Left colon (tissue), 2 donors: ENCODE measurements around the gene HOOK2. TPM values are rescaled to one million over a fixed set of nuclear protein-coding genes. Genes with fewer than 3 reads are reported as not detected.
"Not testable (repeated sequence)": the region's sequence is repeated elsewhere in the genome, so short reads cannot be mapped to it uniquely, and the experiment has no call there.

Source experiments
- ATAC-seq: fragments of 200-7000 bp; cut with Tn5 transposase; one replicate; pipeline ENCODE4 v1.9.1; 2020; ENCODE audit warnings: mild to moderate bottlenecking, moderate library complexity
- DNase-seq, 2 donors: peaks; one replicate each; pipeline ENCODE4 v3.0.0-alpha.2; 2020
- intact Hi-C, 2 donors: fragments of 100-400 bp; cut with DNase I in 1 of 2; cut with micrococcal nuclease in 1 of 2; formaldehyde crosslinking; loops; one replicate each; pipeline versions ENCODE4 v1.11.2 to v1.14.0; 2022; cut with DNase I, micrococcal nuclease
- total RNA-seq, 2 donors: library from RNA; stranded (reverse); fragmentation: NEBNext Ultra II Directional; extraction: Animal tissue kit (Norgen Biotek cat#: 25700); gene quantifications; one replicate each; pipeline ENCODE4 v1.2.1, GENCODE V29; 2021
- donor health status: DM: no; HTN: no; CAD: no.
- donor health status: DM: yes; HTN: yes; CAD: no.

The HOOK2 gene
- total RNA-seq, 2 donors from 2014 or later, result 58.3 to 83.1 TPM

DNA sequence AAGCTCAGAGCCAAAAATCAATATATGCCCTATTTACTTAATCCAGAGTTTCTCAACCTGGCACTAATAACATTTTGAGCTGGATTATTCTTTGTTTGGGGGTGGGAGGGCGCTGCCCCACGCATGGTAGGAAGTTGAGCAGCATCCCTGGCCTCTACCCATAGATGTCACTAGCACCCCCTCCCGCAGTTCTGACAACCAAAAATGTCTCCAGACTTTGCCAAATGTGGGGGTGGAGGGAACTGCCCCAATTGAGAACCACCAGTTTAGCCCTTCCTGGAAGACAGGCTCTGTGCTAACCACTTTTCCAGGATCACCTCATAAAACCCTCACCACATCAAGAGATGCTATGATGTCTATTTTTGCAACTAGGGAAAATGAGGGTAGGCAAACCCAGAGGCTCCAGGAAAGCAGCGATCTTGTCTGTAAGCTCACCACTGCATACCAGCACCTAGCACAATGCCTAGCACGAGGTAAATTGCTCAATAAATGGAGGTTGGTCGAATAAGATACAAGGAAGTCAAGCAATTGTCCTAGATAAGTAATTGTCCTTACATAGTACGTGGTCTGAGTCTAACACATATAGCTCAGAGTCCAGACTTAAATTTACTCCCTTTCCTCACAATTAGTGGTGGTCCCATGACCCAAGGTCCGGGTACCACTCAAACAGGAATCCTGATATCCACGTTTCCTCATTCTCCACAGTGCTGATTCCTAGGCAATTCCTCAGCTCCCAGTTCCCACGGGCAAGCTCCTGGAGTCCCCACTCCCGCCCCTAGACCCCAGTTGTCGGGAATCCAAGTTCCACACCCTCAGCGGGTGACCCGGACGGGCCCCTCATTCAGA, 41.8 kb downstream of the HOOK2 start:
- DNase-seq (no peak), ATAC-seq (no peak)

DNA sequence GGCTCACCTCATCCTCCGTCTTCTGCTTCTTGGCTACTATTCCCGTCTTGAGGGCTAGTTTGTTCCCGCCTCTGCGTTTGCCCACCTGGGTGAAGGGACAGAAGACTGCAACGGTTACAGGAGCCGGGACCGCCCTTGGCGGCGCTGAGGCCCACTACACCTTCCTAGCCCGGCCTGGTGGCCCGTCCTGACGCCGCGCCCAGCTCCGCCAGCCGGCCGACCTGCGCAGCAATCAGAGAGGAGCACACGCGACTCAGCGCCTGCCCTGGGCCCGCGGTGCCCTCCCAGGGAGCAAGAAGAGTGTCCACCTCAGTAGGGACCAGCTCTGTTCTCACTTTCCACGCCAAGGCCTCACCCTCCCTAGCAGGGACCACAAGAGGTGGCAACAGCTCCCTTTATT, 44.0 kb downstream of the HOOK2 start:
- ATAC-seq (no peak), DNase-seq (no peak)
- intact Hi-C loops, result no loop called here

More for the DNA sequence above, 41.8 kb downstream of the HOOK2 start:
- intact Hi-C loops, result no loop called here

DNA sequence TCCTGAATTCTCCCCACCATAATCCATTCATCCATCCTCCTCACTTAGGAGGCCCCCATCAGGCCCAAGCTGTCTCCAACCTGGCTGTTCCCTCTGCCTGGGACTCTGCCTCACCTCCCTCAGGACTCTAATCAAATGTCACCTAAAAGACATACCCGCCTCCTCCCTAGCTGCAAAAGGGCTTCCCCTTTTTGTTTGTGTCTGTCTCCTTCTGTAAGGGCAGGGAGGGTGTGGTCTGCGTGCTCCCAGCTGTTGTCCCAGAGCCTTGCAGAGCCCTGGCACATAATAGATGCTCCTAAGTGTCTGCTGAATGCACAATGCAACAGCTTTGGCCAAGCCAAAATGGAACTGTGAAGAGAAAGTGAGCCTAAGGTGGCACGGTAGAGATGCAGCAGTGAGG, 45.3 kb downstream of the HOOK2 start:
- intact Hi-C loops, result no loop called here
- ATAC-seq (no peak), DNase-seq (no peak)

DNA sequence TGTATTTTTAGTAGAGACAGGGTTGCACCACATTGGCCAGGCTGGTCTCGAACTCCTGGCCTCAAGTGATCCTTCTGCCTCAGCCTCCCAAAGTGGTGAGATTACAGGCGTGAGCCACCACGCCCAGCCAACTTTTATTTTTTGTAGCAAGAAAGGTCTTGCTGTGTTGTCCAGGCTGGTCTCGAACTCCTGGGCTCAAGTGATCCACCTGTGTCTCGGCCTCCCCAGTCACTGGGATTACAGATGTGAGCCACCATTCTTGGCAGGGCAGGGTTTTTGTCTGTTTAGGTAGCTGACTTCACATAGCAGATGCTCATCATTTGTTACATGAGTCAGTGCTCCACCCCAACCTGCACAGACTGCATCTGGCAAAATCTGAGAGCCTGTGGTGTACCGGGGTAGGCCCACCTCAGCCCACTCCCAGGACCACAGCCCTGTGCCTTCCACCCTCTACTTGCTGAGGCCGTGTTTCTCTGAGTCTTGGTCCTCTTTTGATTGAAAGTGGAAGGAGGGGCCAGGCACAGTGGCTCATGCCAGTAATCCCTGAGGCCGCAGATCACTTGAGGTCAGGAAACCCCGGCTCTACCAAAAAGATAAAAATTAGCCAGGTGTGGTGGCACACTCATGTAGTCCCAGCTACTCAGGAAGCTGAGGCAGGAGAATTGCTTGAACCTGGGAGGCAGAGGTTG, 47.5 kb downstream of the HOOK2 start:
- no peak for ATAC-seq
- no peak for DNase-seq
- intact Hi-C loops, result no loop called here

DNA sequence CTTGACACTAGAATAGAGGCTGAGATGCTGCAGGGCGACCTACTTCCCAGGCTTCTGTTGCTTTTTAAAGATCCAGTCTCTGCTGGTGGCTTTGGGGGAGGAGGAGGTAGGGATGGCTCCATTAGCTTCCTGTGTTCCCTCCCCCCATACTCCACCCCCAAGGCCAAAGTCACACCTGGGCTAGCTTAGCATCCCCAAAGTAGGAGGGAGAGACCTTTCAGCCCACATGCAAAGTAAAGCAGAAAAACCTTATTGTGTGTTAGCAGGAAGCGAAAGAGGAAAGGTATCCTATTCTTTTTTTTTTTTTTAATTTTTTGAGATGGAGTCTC, 48.4 kb downstream of the HOOK2 start:
- ATAC-seq (no peak), DNase-seq (no peak)
- intact Hi-C loops, result no loop called here

DNA sequence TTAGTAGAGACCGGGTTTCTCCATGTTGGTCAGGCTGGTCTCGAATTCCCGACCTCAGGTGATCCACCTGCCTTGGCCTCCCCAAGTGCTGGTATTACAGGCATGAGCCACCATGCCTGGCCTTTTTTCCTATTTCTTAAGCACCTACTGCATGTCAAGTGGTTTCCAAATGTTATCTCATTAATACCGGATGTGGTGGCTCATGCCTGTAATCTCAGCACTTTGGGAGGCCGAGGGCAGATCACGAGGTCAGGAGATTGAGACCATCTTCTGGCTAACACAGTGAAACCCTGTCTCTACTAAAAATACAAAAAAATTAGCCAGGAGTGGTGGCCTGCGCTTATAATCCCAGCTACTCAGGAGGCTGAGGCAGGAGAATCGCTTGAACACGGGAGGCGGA, 49.7 kb downstream of the HOOK2 start:
- intact Hi-C loops, DNase-seq, ATAC-seq: not testable (repeated sequence)

DNA sequence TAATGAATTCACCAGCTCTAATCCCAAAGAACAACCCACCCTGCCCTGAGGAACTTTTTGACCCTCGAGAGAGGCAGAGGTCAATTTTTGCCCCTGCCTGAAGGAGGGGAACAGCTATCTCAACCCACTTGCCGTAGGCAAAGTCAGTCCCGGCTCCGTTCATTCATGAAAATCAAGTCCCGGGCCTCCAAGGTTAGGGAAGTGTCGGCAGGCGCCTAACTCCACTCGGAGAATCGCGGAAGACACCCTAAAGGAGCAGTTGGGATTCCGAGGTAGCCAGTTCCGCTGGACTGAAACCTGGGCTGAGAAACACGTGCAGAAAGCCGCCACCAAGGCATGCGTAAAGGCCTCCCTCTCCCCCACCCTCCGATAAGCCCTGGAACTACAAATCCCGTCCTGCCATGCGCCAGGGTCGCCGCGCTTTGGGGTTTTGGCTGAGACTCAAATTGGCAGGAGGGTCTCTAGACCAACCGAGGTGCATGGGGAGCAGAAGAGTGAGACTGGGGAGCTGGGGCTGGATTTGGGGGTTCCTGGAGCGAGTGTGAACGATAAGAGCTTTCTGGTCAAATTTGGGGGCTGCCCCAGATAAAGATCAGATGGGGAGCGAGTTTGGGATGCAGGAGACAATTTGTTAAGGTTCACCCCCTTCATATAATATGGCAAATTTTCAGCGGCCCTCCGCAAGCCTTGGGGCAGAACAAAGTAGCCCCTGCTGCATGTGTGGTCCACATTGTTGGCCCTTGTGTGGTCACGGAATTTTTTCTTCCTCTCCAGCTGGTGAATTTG, 51.5 kb downstream of the HOOK2 start, which contains the start of gene TNPO2:
Gene TNPO2, minus strand, starts transcription at position 292 of the 786 bp plus-strand sequence. CDS start 2,955 bp downstream, outside the sequence.
- ATAC-seq (peak; percentile 55), DNase-seq (peak; percentile 68 to 69)
- intact Hi-C loops, result no loop called here

DNA sequence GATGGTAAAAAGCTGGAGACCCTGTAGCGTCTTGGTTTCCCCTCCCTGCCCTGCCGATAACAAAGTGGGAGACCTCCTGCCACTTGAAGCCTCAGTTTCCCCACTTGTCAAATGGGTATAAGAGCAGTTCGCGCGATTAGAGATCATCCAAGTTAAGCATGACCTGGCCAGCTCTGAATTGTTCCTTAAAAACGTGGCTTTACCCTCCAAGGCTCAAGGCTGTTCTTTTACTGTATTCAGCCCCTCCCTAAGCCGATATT, 52.0 kb downstream of the HOOK2 start:
- intact Hi-C loops, result no loop called here
- DNase-seq (no peak), ATAC-seq (no peak)

DNA sequence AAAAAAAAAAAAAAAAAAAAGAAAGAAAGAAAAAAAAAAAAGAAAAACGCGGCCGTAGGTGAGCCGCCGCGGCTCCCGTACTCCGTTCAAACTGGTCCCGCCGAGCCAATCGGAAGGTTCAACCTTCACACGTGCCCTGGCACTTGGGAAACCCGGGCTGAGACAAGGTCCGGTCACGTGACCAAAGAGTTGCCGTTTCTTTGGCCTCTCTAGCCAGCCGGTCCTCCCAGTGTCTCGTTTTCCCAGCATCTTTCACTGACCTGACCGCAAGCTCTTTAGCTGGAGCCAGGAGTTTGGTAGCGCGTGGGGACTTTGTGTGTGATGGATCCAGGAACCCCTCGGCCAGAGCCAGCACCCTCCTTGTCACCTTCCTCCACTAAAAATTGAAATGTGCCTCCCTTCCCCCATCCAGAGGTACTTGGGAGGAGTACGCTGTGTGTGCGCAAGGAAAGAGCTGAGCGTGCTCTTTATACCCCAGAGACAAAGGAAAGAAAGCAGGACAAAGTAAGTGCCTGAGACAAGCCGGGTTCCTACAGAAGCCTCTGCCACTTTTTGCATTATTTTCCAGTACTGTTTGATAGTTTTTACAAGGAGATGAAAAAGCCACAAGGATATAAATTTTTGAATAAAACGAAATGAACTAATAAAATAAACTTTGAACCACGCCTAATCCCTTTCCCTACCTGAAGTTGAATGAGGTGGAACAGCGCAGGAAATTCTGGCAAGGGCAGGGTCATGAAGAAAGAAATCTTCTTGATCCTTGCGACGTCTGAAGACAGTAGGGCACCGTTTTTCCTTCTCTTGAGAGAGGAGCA, 52.6 kb downstream of the HOOK2 start:
- ATAC-seq (peak; percentile 90), DNase-seq (peak; percentile 96 to 99)
- intact Hi-C loops, result no loop called here

DNA sequence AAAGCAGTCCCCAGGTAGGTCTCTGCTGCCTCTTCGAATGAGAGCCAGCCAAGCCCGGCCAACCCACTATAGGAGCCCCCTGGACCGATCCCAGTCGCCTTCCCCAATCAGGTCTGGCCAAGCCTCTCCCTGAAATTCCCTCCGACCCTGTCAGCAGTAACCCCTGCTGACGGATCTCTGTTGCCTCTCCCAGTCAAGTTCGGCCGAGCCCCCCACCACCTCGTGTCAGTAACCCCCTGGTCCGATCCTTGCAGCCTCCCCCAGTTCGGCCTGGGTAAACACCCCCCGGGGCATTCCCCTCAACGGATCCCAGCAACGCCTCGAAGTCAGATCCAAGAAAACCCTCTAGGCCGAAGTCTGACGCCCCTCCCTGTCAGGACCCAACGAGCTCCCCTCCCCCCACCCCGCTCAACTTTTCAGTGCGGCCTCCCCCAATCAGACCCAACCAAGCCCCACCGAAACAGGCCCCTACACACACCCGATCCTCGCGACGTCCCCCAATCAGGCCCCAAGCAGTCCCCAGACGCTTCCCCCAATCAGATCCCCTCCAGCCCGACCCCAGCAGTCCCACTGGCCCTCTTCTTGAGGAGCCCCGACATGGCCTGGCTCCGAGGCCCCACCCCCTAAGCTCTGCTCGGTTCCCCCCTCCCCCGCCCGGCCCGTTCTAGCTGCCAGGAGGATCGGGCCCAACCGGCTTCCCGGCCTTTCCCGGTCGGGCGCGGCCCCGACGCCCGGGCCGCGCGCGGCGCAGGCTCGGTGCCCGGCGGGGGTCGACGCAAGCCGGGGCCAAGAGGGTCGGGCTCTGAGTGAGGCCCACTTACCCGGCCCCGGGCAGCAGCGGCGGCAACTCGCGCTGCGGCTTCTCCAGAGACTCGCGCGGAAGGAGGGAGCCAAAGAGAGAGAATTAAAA, 53.4 kb downstream of the HOOK2 start:
- DNase-seq, result peak; percentile 75 to 78
- intact Hi-C loops, result no loop called here
- peak; percentile 64 for ATAC-seq

DNA sequence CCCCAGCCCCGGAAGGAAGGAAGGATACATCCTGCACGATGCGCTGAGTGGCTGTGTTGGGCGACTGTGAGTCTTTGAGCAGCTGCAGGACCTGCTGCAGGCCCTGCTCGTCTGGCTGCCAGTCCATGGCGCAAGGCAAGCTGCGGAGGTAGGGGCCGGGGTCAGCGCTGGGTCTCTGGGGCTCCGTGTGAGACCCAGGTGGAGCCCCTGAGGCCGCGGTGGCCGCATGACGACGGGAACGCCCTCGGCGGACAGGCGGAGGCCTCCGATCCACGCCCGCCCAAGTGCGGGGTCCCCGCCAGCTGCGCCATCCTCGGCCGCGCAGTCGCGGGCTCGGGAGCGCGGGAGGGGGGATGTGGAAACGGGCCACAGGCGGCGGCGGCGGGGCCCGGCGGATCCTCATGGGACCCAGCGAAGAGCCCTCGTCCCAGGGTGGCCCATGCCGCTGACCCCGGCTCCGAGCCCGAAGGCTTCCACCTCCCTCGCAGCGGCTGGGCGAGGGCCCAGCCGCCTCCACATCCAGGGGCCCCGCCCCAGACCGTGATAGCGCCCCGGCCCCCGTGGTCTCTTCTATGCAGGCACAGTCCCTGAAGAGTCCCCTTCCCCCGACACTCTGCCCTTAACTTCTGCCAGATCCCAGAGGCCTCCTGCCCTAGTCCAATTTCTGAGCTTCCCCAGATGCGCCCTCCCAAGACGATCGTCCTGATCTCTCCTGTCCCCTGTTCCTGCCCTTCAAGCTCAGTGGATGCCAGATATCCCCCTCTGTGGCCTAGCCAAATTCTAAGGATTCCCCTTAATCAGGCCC, 54.3 kb downstream of the HOOK2 start:
- DNase-seq (peak in 1 of 2 donors; percentile 36), ATAC-seq (no peak)
- intact Hi-C loops, result no loop called here

DNA sequence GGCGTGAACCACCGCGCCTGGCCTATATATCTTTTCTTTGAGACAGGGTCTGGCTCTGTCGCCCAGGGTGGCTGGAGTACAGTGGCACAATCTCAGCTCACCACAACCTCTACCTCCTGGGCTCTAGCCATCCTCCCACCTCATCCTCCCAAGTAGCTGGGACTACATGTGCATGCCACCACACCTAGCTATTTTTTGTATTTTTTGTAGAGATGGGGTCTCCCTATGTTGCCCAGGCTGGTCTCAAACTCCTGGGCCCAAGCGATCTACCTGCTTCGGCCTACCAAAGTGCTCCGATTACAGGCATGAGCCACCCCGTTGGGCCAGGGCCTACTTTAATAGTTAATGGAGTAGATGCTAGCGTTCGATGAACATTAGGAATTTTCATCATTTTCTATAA, 55.1 kb downstream of the HOOK2 start:
- intact Hi-C loops, result no loop called here
- no peak for ATAC-seq

DNA sequence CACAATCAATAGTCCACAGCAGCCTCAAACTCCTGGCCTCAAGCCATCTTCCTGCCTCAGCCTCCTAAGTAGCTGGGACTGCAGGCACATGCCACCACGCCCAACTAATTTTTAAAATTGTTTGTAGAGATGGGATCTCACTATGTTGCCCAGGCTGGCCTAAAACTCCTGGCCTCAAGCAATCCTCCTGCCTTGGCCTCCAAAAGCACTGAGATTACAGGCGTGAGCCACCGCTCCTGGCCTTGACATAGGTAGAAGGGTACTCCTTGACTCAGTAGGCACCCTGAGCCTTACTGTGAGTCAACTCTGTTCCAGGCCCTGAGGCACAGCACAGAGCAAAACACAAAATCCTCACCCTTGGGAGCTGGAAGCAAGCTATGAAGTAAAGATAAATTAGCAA, 59.4 kb downstream of the HOOK2 start:
- DNase-seq, result no peak
- ATAC-seq, result no peak
- intact Hi-C loops, result no loop called here

More for the DNA sequence above, 55.1 kb downstream of the HOOK2 start:
- no peak for DNase-seq

DNA sequence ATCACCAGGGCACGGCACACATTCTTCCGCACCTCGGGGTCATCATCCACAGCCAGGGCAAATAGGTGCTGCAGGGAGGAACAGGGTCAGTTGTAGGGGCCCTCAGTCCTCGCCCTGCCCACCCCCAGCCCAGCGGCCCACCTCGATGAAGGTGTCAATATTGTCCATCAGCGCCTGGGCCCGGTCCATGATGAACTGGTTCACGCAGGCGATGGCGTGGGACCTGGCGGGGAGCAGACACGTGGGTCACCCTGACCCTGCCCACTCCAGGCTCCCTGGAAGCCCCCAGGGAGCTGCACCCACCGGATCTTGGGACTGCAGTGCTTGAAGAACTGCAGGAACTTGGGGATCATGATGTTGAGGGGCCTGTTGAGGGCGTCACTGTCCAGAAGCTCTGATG, 60.2 kb downstream of the HOOK2 start:
- DNase-seq (no peak), ATAC-seq (no peak)
- intact Hi-C loops, result no loop called here

DNA sequence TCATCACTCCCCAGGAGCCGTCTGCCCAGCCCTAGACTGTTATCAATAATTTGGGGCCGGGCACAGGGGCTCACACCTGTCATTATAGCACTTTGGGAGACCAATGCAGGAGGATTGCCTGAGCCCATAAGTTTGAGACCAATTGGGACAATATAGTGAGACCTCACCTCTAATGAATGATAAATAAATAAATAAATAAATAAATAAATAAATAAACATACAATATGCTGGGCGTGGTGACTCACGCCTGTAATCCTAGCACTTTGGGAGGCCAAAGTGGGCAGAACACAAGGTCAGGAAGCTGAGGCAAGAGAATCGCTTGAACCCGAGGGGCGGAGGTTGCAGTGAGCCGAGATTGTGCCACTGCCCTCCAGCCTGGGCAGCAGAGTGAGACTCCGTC, 62.0 kb downstream of the HOOK2 start:
- intact Hi-C loops, ATAC-seq, DNase-seq: not testable (repeated sequence)
